Measurements from ENCODE around the gene FBXW7. TPM values are rescaled to one million over a fixed set of nuclear protein-coding genes. Genes with fewer than 3 reads are reported as not detected.

Gene FBXW7
- total RNA-seq, 1 donor from 2014 or later, result 128 TPM

DNA sequence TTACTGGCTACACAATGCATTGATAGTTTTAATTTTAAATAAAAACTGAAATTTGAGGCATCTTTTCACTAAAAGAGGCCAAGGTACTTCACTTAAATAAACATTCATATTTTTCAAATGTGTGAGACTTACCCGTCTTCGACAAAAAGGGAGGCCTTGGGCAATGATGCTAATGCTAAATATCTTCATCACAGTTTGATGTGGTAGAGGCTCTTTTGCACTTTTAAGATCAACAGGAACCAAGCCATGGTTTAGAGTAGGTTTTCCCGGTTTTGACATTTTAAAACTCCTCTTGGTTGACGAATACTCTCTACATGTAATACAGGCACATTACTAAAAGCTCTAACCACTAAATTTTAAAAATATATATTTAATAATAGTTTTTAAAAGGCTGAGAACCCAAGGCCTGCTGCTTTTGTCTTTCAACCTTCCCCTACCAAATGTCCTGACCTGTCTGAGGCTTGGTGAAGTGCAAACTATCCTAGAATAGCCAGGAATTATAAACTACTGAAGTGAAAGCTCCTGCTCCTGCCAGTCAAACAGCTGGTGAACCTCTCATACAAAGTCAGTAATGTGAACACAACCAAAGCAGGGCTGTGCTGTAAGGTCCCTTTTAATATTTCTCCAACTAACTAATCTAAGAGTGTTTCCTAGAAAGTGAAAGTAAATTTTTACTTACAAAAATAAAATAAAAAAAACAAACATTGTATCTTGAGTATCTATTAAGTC is 153.7 kb downstream of the FBXW7 start:
- peak overlapping the region; percentile 31 to 48 for H3K4me3 ChIP-seq
- DNase-seq (ENCODE audit: low spot score in 2 of 2), result no peak
- H3K27ac ChIP-seq, result peak overlapping the region in 1 of 2 donors; percentile 33
- intact Hi-C loops (cut with DNase I), result no loop called here
- no peaks in the 10 kb centered on the region for H3K27me3 ChIP-seq
- H3K9me3 ChIP-seq, result no peaks in the 10 kb centered on the region
- H3K36me3 ChIP-seq, result no peaks in the 10 kb centered on the region
- no peaks in the 10 kb centered on the region for H3K4me1 ChIP-seq
- TF ChIP-seq, protein P1, sequence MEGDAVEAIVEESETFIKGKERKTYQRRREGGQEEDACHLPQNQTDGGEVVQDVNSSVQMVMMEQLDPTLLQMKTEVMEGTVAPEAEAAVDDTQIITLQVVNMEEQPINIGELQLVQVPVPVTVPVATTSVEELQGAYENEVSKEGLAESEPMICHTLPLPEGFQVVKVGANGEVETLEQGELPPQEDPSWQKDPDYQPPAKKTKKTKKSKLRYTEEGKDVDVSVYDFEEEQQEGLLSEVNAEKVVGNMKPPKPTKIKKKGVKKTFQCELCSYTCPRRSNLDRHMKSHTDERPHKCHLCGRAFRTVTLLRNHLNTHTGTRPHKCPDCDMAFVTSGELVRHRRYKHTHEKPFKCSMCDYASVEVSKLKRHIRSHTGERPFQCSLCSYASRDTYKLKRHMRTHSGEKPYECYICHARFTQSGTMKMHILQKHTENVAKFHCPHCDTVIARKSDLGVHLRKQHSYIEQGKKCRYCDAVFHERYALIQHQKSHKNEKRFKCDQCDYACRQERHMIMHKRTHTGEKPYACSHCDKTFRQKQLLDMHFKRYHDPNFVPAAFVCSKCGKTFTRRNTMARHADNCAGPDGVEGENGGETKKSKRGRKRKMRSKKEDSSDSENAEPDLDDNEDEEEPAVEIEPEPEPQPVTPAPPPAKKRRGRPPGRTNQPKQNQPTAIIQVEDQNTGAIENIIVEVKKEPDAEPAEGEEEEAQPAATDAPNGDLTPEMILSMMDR (IDR thresholded peaks at IDR 0.05), result no peak

DNA sequence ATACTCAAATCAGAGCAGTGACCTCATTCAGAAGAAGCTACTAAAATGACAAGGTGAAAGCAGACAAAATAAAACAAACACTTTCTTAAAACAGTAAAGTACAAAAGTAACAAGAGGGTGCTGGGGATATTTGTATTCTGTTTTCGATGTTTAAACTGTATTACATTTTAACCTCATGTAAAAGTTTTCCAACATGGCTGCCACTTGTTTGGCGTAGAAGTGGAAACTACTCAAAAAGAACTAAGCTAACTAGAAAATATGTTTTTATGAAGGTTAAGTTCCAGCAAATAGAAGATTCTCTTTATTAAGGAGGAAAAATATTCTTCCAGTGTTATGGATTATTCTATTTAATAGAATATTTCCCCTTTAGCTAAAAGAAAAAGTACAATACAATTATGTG is 155.0 kb downstream of the FBXW7 start:
- TF ChIP-seq, protein P1 (IDR thresholded peaks at IDR 0.05), result no peak
- no peak for DNase-seq (ENCODE audit: low spot score in 2 of 2)
- Histone ChIP-seq H3K4me1 (no peaks in the 10 kb centered on the region), H3K36me3 (no peaks in the 10 kb centered on the region), H3K27me3 (no peaks in the 10 kb centered on the region), H3K27ac (no peak overlapping the region), H3K9me3 (no peaks in the 10 kb centered on the region), H3K4me3 (no peak overlapping the region)
- intact Hi-C loops (cut with DNase I), result no loop called here

DNA sequence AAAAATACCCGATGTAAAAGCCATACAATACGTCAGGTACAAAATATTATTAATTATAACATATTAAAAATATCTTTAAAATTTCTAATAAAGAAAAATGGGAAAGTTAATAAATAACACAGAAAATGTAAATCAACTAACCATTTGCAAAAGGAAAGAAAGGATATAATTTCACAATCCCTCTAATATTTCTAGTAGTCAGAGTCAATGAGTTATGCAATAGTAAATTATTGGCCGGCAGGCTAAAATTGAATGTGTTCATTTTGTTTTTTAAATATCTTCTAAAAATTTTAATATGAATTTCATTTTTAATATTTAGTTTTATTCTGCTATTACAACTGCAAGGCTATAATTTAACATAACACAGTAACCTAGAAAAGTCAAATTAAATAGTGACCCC is 155.7 kb downstream of the FBXW7 start:
- Histone ChIP-seq H3K27me3 (no peaks in the 10 kb centered on the region), H3K36me3 (no peaks in the 10 kb centered on the region), H3K4me1 (no peaks in the 10 kb centered on the region), H3K9me3 (no peaks in the 10 kb centered on the region), H3K27ac (no peak overlapping the region), H3K4me3 (no peak overlapping the region)
- intact Hi-C loops (cut with DNase I), result no loop called here
- TF ChIP-seq, protein P1 (IDR thresholded peaks at IDR 0.05), result no peak
- DNase-seq (ENCODE audit: low spot score in 2 of 2), result no peak

DNA sequence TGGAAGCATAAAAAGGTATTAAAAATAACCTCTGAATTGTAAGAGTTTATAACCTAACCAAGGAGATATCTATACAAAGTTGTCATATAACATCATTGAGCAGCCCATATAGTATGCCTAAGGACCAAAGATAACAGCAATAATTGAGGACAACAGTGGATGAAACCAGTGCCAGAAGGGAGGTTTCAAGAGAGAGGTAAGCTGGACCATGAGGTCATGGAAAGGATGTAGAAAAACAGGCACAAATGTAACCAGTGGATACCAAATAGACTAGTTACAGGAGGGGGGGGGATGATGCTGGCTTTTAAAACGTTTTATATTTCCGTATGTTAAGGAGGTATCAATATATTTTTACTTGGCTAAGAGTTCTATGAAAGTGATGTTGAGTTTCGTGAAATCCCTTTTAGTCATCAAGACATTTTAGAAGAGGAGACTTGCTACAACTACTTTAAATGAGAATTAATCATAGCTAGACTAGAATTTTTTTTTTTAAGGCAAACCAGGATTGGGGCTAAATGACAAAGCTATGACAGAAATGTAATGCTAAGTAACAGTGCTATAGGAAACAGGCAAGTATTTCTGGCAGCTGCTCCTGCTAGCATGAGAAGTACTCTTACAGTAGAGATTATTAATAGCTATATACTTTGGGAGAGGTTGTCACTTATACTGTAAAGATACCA is 161.1 kb downstream of the FBXW7 start:
- no peak for DNase-seq (ENCODE audit: low spot score in 2 of 2)
- intact Hi-C loops (cut with DNase I), result no loop called here
- Histone ChIP-seq H3K4me1 (no peaks in the 10 kb centered on the region), H3K9me3 (no peaks in the 10 kb centered on the region), H3K27me3 (no peaks in the 10 kb centered on the region), H3K4me3 (no peak overlapping the region), H3K27ac (no peak overlapping the region), H3K36me3 (no peaks in the 10 kb centered on the region)
- TF ChIP-seq, protein P1 (IDR thresholded peaks at IDR 0.05), result no peak

DNA sequence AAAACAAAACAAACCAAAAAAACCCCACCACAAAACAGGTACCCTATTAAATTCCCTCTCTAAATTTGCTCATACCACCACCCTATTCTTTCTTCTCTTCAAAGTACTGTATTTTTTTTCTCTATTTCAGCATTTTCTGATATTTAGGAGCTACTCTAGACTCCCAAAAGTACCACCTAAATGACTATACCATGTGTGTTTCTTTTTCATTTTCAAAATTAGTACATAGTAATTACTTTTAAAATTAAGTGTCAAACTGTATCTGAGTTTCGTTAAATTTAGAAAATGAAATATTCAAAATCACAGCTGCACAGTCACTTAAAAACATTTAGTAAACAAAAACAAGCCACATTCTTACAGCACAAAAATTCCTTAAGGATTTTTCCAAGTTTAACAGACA is 161.7 kb downstream of the FBXW7 start:
- DNase-seq (ENCODE audit: low spot score in 2 of 2), result no peak
- no peak overlapping the region for H3K4me3 ChIP-seq
- no peaks in the 10 kb centered on the region for H3K36me3 ChIP-seq
- no peak overlapping the region for H3K27ac ChIP-seq
- intact Hi-C loops (cut with DNase I), result no loop called here
- no peaks in the 10 kb centered on the region for H3K9me3 ChIP-seq
- H3K27me3 ChIP-seq, result no peaks in the 10 kb centered on the region
- H3K4me1 ChIP-seq, result no peaks in the 10 kb centered on the region
- TF ChIP-seq, protein P1 (IDR thresholded peaks at IDR 0.05), result no peak

Measured in ascending aorta (tissue), 2 donors.